Uterus (tissue), 4 donors: ENCODE measurements around the gene TMEM59L. TPM values are rescaled to one million over a fixed set of nuclear protein-coding genes. Genes with fewer than 3 reads are reported as not detected.
"Not testable (repeated sequence)": the region's sequence is repeated elsewhere in the genome, so short reads cannot be mapped to it uniquely, and the experiment has no call there.

Experiments used
- DNase-seq, 2 donors: peaks; one replicate each; pipeline ENCODE4 v3.0.0-alpha.2; 2019 to 2020
- H3K27ac ChIP-seq, 2 donors: fragments of 200-600 bp; sonication (generic); 1 replicate in 1 of 2; 2 replicates in 1 of 2; pipeline ENCODE4 v1.5.1; 2016 to 2018
- H3K27me3 ChIP-seq, 2 donors: fragments of 200-600 bp; sonication (generic); one replicate each; pipeline ENCODE4 v1.5.1; 2018 to 2019; ENCODE audit warnings: control low read depth in 1 of 2
- H3K36me3 ChIP-seq, 2 donors: fragments of 200-600 bp; sonication (generic); one replicate each; pipeline ENCODE4 v1.5.1; 2019; ENCODE audit warnings: control low read depth in 1 of 2
- H3K4me1 ChIP-seq, 2 donors: fragments of 200-600 bp; sonication (generic); one replicate each; pipeline ENCODE4 v1.5.1; 2018 to 2019; ENCODE audit warnings: control low read depth in 1 of 2
- H3K4me3 ChIP-seq, 2 donors: fragments of 200-600 bp; sonication (generic); 1 replicate in 1 of 2; 2 replicates in 1 of 2; pipeline ENCODE4 v1.5.1; 2018 to 2019; ENCODE audit warnings: mild to moderate bottlenecking in 1 of 2
- H3K9me3 ChIP-seq, 2 donors: fragments of 200-600 bp; sonication (generic); one replicate each; pipeline ENCODE4 v1.5.1; 2019; ENCODE audit warnings: control low read depth in 1 of 2
- POLR2A ChIP-seq, 2 donors: fragments of 450-650 bp; IDR thresholded peaks; one replicate each; pipeline ENCODE4 v1.6.1; 2016; ENCODE audit warnings: antibody characterized with exemption in 2 of 2, mild to moderate bottlenecking in 1 of 2, moderate library complexity in 1 of 2
- intact Hi-C: fragments of 100-400 bp; cut with DNase I; formaldehyde crosslinking; loops from one replicate; pipeline ENCODE4 v1.15.1; 2023; ENCODE audit warnings: low total_unique reads
- total RNA-seq, 4 donors: library from RNA; depleted of rRNA in 3 of 4; stranded (reverse); fragments of >200 nt in 3 of 4; gene quantifications; one replicate each; pipeline versions ENCODE4 v1.1.0 to v1.2.4, GENCODE V29; 2014 to 2023
- TF ChIP-seq, protein P1 (sequence below), 4 experiments: fragments of 200-600 bp in 2 of 4; fragments of 450-650 bp in 2 of 4; sonication (generic) in 2 of 4; IDR thresholded peaks; one replicate each; pipeline ENCODE4 v1.5.1; 2016 to 2019; ENCODE audit warnings: antibody characterized with exemption in 4 of 4, mild to moderate bottlenecking in 2 of 4, moderate library complexity in 1 of 4
- donor health status: DM: yes; HTN: yes; CAD: no.

Gene TMEM59L
- total RNA-seq, 4 donors from 2014 or later: 0.26 to 7.5 TPM; not detected in 2

DNA sequence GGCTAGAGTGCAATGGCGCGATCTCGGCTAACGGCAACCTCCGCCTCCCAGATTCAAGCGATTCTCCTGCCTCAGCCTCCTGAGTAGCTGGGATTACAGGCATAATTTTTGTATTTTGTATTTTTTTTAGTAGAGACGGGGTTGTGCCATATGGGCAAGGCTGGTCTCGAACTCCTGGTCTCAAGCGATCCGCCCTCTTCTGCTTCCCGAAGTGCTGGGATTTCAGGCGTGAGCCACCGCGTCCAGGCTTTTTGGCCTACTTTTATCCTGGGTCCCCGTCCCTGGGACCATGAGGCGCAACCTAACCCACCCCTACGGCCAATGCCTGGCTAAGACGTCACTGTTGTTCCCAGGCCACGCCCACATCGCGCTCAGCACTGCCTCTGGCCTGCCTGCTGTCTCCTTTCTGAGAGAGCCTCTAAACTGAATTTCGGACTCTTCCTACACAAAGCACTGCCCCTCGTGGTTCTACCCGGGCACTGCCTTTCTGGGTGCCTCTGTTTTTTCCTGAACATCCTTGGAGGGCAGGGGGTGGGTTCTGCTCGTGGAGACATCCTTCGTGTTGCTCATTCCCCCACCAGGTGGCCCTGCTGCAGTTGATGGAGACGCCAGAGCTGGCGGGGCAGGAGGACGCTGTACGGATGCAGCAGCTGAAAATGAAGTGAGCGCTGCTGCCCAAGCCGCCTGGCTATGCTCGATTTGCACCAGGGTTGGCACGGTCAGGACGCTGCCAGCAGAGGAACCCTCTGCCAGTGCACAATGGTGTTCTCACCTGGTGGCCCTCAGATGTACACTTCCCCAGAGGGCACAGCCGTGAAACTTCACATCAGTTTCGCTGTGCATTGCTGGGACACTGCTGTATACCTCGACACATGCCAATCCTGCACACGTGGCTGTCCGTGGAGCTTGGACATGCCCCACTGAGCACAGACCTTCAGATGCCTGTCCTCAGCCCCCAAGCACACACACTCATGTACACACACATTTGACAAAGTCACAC is 22.1 kb upstream of the TMEM59L start:
- H3K4me1 ChIP-seq: peaks cover 4 to 17% of the 10 kb centered on the region in 2 donors
- H3K27ac ChIP-seq: peak overlapping the region in 1 of 2 donors; percentile 89
- intact Hi-C loops: loop anchor here (5.0 kb wide), 1 partner anchor 257 kb away; no protein-coding TSS in a partner anchor
- TF ChIP-seq, protein P1, sequence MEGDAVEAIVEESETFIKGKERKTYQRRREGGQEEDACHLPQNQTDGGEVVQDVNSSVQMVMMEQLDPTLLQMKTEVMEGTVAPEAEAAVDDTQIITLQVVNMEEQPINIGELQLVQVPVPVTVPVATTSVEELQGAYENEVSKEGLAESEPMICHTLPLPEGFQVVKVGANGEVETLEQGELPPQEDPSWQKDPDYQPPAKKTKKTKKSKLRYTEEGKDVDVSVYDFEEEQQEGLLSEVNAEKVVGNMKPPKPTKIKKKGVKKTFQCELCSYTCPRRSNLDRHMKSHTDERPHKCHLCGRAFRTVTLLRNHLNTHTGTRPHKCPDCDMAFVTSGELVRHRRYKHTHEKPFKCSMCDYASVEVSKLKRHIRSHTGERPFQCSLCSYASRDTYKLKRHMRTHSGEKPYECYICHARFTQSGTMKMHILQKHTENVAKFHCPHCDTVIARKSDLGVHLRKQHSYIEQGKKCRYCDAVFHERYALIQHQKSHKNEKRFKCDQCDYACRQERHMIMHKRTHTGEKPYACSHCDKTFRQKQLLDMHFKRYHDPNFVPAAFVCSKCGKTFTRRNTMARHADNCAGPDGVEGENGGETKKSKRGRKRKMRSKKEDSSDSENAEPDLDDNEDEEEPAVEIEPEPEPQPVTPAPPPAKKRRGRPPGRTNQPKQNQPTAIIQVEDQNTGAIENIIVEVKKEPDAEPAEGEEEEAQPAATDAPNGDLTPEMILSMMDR (IDR thresholded peaks at IDR 0.05): no peak
- TF ChIP-seq POLR2A (IDR thresholded peaks at IDR 0.05): no peak
- no peaks in the 10 kb centered on the region for H3K27me3 ChIP-seq
- H3K9me3 ChIP-seq: no peaks in the 10 kb centered on the region
- H3K4me3 ChIP-seq: no peak overlapping the region
- no peak for DNase-seq
- H3K36me3 ChIP-seq: no peaks in the 10 kb centered on the region

DNA sequence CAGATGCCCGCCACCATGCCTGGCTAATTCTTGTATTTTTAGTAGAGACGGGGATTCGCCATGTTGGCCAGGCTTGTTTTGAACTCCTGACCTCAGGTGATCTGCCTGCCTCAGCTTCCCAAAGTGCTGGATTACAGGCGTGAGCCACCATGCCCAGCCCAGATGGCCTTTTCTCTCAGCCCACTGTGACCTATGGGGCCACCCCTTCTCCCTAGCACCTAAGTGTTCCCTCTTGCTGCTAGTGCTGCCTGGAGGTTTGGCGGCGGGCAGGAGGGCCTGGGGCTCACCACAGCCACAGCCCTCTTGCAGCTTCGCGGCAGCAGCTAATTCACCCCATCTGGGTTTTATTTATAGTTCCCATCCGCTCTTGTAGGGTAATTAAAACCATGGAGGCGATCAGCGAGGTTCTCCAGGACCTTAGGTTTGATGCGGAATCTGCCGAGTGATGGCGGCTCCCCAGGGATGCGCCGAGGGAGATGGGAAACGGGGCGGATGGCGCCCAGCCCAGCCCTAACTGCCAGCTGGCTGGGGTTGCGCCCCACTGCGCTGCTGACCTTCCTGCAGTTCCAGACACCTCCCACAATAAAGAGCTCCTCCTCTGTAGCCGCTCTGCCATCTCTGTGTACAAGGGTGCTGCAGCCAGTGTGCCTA is 20.8 kb upstream of the TMEM59L start:
- intact Hi-C loops: loop anchor here (5.0 kb wide), 1 partner anchor 255 kb away; no protein-coding TSS in a partner anchor
- Histone ChIP-seq H3K27ac (no peak overlapping the region), H3K4me3 (no peak overlapping the region), H3K9me3 (no peaks in the 10 kb centered on the region), H3K36me3 (no peaks in the 10 kb centered on the region), H3K4me1 (peaks cover 4 to 17% of the 10 kb centered on the region in 2 donors), H3K27me3 (no peaks in the 10 kb centered on the region)
- TF ChIP-seq, protein P1 (IDR thresholded peaks at IDR 0.05): no peak
- no peak for TF ChIP-seq POLR2A (IDR thresholded peaks at IDR 0.05)
- no peak for DNase-seq

DNA sequence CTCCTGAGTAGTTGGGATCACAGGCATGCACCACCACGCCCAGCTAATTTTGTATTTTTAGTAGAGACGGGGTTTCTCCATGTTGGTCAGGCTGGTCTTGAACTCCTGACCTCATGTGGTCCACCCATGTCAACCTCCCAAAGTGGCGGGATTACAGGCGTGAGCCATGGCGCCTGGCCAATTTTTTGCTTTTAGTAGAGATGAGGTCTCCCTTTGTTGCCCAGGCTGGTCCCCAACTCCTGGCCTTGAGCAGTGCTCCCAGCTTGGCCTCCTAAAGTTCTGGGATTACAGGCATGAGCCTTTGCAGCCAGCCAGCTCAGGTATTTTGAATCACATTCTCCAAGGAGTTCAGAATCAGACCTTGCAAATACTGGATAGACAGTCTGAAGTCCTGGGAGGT is 19.9 kb upstream of the TMEM59L start:
- intact Hi-C loops: loop anchor here (5.0 kb wide), 1 partner anchor 255 kb away; no protein-coding TSS in a partner anchor
- H3K27me3 ChIP-seq, DNase-seq, H3K9me3 ChIP-seq, H3K4me3 ChIP-seq, H3K36me3 ChIP-seq, H3K27ac ChIP-seq: not testable (repeated sequence)
- peaks cover 4 to 17% of the 10 kb centered on the region in 2 donors for H3K4me1 ChIP-seq

DNA sequence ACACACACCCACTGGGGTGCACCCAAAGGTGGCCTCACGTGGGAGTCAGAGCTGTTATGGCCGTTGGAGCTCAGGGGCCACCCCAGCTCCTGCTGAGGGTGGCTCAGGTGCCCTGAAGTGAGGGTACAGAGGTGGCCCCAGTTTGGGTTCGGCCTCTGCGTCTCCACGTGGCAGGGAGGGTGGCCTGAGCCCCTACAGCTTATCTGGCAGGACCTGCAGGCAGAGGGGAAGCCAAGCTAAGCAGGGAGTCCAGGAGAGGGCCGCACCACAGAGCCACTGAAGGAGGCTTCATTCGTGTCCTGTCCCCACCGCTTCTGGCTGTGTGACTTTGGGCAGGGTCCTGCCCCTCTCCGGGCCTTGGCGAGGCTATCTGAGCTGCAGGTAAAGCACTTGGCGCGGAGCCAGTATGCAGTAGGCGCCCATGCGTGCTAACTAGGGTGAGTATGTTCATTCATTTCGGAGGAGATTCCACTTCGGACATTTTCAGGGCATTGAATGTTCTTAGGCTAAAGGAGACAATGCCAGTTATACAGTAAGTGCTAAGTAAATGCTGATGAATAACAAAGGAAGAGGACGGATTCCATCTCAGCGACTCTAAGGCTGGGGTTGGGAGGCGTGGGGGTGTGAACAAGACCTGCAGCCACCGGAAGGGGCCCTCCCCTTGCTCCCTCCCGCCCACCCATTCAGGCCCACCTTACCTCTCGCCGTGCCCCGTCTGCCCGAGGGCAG is 19.1 kb upstream of the TMEM59L start:
- no peaks in the 10 kb centered on the region for H3K9me3 ChIP-seq
- peaks cover 0 to 9% of the 10 kb centered on the region in 2 donors for H3K27me3 ChIP-seq
- H3K4me3 ChIP-seq: peak overlapping the region in 1 of 2 donors; percentile 25
- H3K36me3 ChIP-seq: no peaks in the 10 kb centered on the region
- peak in 1 of 2 donors; percentile 47 for DNase-seq
- TF ChIP-seq, protein P1 (IDR thresholded peaks at IDR 0.05): no peak
- TF ChIP-seq POLR2A (IDR thresholded peaks at IDR 0.05): no peak
- peaks cover 4 to 17% of the 10 kb centered on the region in 2 donors for H3K4me1 ChIP-seq
- peak overlapping the region in 1 of 2 donors; percentile 22 for H3K27ac ChIP-seq
- intact Hi-C loops: loop anchor here (5.0 kb wide), 1 partner anchor 254 kb away; no protein-coding TSS in a partner anchor
